ENCODE measurements around the gene ZNF846.

ZNF846 gene

DNA sequence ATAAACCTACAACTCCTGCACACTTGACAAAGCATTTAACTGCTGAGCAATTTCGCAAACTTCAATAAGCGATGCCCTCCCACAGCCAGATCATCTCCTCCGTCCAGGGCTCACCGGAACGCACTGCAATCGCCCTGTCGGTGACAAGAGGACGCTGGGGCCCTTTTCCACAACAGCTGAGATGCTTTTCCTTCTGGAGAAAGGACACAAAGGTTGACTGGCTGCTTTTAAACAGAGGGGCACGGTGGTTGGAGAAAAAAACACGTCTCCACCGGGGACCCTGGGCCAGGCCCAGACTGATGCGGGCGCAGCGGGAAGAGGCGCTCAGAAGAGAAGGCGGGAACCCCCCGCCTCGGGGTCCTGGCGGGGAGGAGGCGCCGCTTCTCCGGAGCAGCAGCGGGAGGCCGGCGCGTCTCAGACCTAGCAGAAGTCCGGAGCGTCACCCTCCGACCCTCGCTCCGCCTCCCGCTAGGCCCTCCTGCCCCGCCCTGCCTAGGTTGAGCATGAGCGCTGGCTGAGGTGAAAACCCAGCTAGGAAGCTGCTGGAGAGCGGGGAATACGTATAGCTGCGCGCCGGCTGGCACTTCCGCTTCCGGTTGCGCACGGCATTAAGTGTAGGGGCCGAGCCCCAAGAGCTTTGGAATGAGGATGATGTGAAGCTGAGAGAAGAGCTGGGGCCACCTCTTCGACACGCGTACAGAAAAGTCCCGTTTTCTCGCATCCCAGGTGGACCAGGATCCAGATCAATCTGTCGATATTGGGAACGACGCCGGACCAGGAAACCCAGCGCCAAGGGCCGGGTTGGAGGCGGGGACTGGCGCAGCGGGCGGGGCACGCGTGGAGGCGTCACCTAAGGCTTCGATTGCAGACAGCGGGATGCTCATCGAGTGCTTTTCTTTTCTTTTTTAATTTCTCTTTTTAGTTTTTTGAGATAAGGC, at the start of gene ZNF846:
Gene ZNF846, minus strand, starts transcription at position 564 of the 938 bp plus-strand sequence. CDS start 3,788 bp downstream, outside the sequence.
- Histone ChIP-seq H3K27me3 (ENCODE audit: insufficient read depth, low read length, poor library complexity, severe bottlenecking) (no peaks in the 10 kb centered on the region), H3K9ac (ENCODE audit: low read depth, low read length, poor library complexity, severe bottlenecking) (peak within 1 kb of the TSS; percentile 94), H3K79me2 (ENCODE audit: insufficient read depth, low read length) (peaks cover 12% of the 10 kb centered on the region), H3K9me2 (replicated peaks; ENCODE audit: low read depth, low read length) (no peaks in the 10 kb centered on the region), H3K36me3 (ENCODE audit: insufficient read depth, low read length) (no peaks in the 10 kb centered on the region), H3K4me2 (ENCODE audit: low read depth, low read length, poor library complexity, severe bottlenecking) (peak within 1 kb of the TSS; percentile 75), H2AFZ (ENCODE audit: low read length) (peak within 1 kb of the TSS; percentile 89), H3K4me3 (ENCODE audit: low read length, poor library complexity, severe bottlenecking) (peak within 1 kb of the TSS; percentile 87), H3K9me3 (ENCODE audit: insufficient read depth, low read depth, low read length) (no peaks in the 10 kb centered on the region), H4K20me1 (ENCODE audit: insufficient read depth, low read length, poor library complexity, severe bottlenecking) (no peaks in the 10 kb centered on the region), H3K4me1 (ENCODE audit: insufficient read depth, low read length, poor library complexity, severe bottlenecking) (peaks cover 11% of the 10 kb centered on the region), H3F3A (ENCODE audit: low read depth) (no peaks in the 10 kb centered on the region)
- TF ChIP-seq EZH2phosphoT487 (IDR thresholded peaks at IDR 0.05; ENCODE audit: borderline replicate concordance) (no peak), CTCF (conservative IDR thresholded peaks at IDR 0.05; ENCODE audit: low read length) (no peak)

GRCh38 chr19:9818175-9818733, 49.7 kb upstream of the ZNF846 start:
- TF ChIP-seq CTCF (conservative IDR thresholded peaks at IDR 0.05; ENCODE audit: low read length) (no peak), EZH2phosphoT487 (IDR thresholded peaks at IDR 0.05; ENCODE audit: borderline replicate concordance) (no peak)
- H3F3A ChIP-seq (ENCODE audit: low read depth), result no peaks in the 10 kb centered on the region
- H4K20me1 ChIP-seq (ENCODE audit: insufficient read depth, low read length, poor library complexity, severe bottlenecking), result peaks cover 15% of the 10 kb centered on the region
- H3K36me3 ChIP-seq (ENCODE audit: insufficient read depth, low read length), result no peaks in the 10 kb centered on the region
- no peaks in the 10 kb centered on the region for H3K9me3 ChIP-seq (ENCODE audit: insufficient read depth, low read depth, low read length)
- H3K4me3 ChIP-seq (ENCODE audit: low read length, poor library complexity, severe bottlenecking), result peak overlapping the region; percentile 87
- peaks cover 18% of the 10 kb centered on the region for H3K4me1 ChIP-seq (ENCODE audit: insufficient read depth, low read length, poor library complexity, severe bottlenecking)
- no peaks in the 10 kb centered on the region for H3K27me3 ChIP-seq (ENCODE audit: insufficient read depth, low read length, poor library complexity, severe bottlenecking)
- no peaks in the 10 kb centered on the region for H3K9me2 ChIP-seq (replicated peaks; ENCODE audit: low read depth, low read length)
- H2AFZ ChIP-seq (ENCODE audit: low read length), result peak overlapping the region; percentile 81
- peaks cover 30% of the 10 kb centered on the region for H3K79me2 ChIP-seq (ENCODE audit: insufficient read depth, low read length)
- peak overlapping the region; percentile 84 for H3K9ac ChIP-seq (ENCODE audit: low read depth, low read length, poor library complexity, severe bottlenecking)
- peak overlapping the region; percentile 96 for H3K4me2 ChIP-seq (ENCODE audit: low read depth, low read length, poor library complexity, severe bottlenecking)

GRCh38 chr19:9811139-9811538, 42.6 kb upstream of the ZNF846 start:
- H3K4me2 ChIP-seq (ENCODE audit: low read depth, low read length, poor library complexity, severe bottlenecking), result no peak overlapping the region
- H3K9me3 ChIP-seq (ENCODE audit: insufficient read depth, low read depth, low read length), result no peaks in the 10 kb centered on the region
- peaks cover 6% of the 10 kb centered on the region for H3K79me2 ChIP-seq (ENCODE audit: insufficient read depth, low read length)
- no peaks in the 10 kb centered on the region for H3K4me1 ChIP-seq (ENCODE audit: insufficient read depth, low read length, poor library complexity, severe bottlenecking)
- H3K27me3 ChIP-seq (ENCODE audit: insufficient read depth, low read length, poor library complexity, severe bottlenecking), result no peaks in the 10 kb centered on the region
- peaks cover 22% of the 10 kb centered on the region; the same call in 1 of the 2 replicates for H3K36me3 ChIP-seq (ENCODE audit: insufficient read depth, low read length)
- H3K4me3 ChIP-seq (ENCODE audit: low read length, poor library complexity, severe bottlenecking), result no peak overlapping the region
- H4K20me1 ChIP-seq (ENCODE audit: insufficient read depth, low read length, poor library complexity, severe bottlenecking), result no peaks in the 10 kb centered on the region
- H3F3A ChIP-seq (ENCODE audit: low read depth), result no peaks in the 10 kb centered on the region
- H3K9ac ChIP-seq (ENCODE audit: low read depth, low read length, poor library complexity, severe bottlenecking), result no peak overlapping the region
- H2AFZ ChIP-seq (ENCODE audit: low read length), result no peak overlapping the region
- no peaks in the 10 kb centered on the region for H3K9me2 ChIP-seq (replicated peaks; ENCODE audit: low read depth, low read length)
- TF ChIP-seq EZH2phosphoT487 (IDR thresholded peaks at IDR 0.05; ENCODE audit: borderline replicate concordance) (no peak), CTCF (conservative IDR thresholded peaks at IDR 0.05; ENCODE audit: low read length) (no peak)

All from Loucy (cell line).